Urinary bladder (tissue), 4 donors: Measurements from ENCODE around the gene OLFML3. TPM values are rescaled to one million over a fixed set of nuclear protein-coding genes. Genes with fewer than 3 reads are reported as not detected.
"Not testable (repeated sequence)": the region's sequence is repeated elsewhere in the genome, so short reads cannot be mapped to it uniquely, and the experiment has no call there.

Experiments
- DNase-seq: peaks from one replicate; pipeline ENCODE4 v3.0.0-alpha.2; 2015; ENCODE audit errors: extremely low spot score
- H3K27ac ChIP-seq: one replicate; pipeline ENCODE4 v1.5.1; 2013; ENCODE audit warnings: low read depth, mild to moderate bottlenecking, moderate library complexity
- H3K36me3 ChIP-seq: one replicate; pipeline ENCODE4 v1.6.1; 2013; ENCODE audit warnings: mild to moderate bottlenecking, moderate library complexity; ENCODE audit not compliant: insufficient read depth
- H3K4me1 ChIP-seq: one replicate; pipeline ENCODE4 v1.6.1; 2013; ENCODE audit warnings: mild to moderate bottlenecking, moderate library complexity; ENCODE audit not compliant: insufficient read depth
- H3K4me3 ChIP-seq: one replicate; pipeline ENCODE4 v1.5.1; 2013; ENCODE audit warnings: low read depth, low read length
- WGBS: extraction: QIAGEN DNeasy Blood & Tissue Kit; methylation state at CpG from one replicate; pipeline ENCODE4 v1.1.7; 2013; 5-methylcytosine and 5-hydroxymethylcytosine counted together
- polyA plus RNA-seq: library from polyadenylated mRNA; stranded (reverse); fragments of 200-250 nt; gene quantifications from one replicate; pipeline ENCODE4 v1.2.3, GENCODE V29; 2013
- total RNA-seq: library from RNA; depleted of rRNA; stranded (reverse); fragments of >200 nt; gene quantifications from one replicate; pipeline ENCODE4 v1.2.3, GENCODE V29; 2014
- donor health status: healthy with polysubstance abuse.
- donor health status: healthy.

Gene OLFML3
- total and polyA plus RNA-seq, 2 donors = 144 to 206 TPM

GRCh38 chr1:114010433-114011184 is 31.3 kb downstream of the OLFML3 start:
- no peak overlapping the region for H3K27ac ChIP-seq
- no peak for DNase-seq
- H3K4me3 ChIP-seq = no peak overlapping the region
- no peaks in the 10 kb centered on the region for H3K4me1 ChIP-seq
- WGBS = 61% methylated on average over 9 of the region's 9 CpGs
- H3K36me3 ChIP-seq = no peaks in the 10 kb centered on the region

GRCh38 chr1:114011796-114012195 is 32.5 kb downstream of the OLFML3 start:
- H3K36me3 ChIP-seq = no peaks in the 10 kb centered on the region
- no peak overlapping the region for H3K4me3 ChIP-seq
- no peak overlapping the region for H3K27ac ChIP-seq
- DNase-seq = no peak
- no peaks in the 10 kb centered on the region for H3K4me1 ChIP-seq

GRCh38 chr1:114015075-114015474 is 35.8 kb downstream of the OLFML3 start:
- no peaks in the 10 kb centered on the region for H3K4me1 ChIP-seq
- 67% methylated on average over 2 of the region's 2 CpGs for WGBS

GRCh38 chr1:114019724-114020123 is 40.5 kb downstream of the OLFML3 start:
- DNase-seq, H3K4me3 ChIP-seq, H3K4me1 ChIP-seq, H3K27ac ChIP-seq, H3K36me3 ChIP-seq: not testable (repeated sequence)
- WGBS = 92% methylated on average over 3 of the region's 3 CpGs

More at GRCh38 chr1:114015075-114015474, 35.8 kb downstream of the OLFML3 start:
- Histone ChIP-seq H3K4me3 (no peak overlapping the region), H3K36me3 (no peaks in the 10 kb centered on the region), H3K27ac (no peak overlapping the region)
- no peak for DNase-seq

GRCh38 chr1:114021665-114022099 is 42.4 kb downstream of the OLFML3 start:
- no peak overlapping the region for H3K27ac ChIP-seq
- 37% methylated on average over 4 of the region's 4 CpGs for WGBS
- H3K4me1 ChIP-seq = no peaks in the 10 kb centered on the region
- H3K4me3 ChIP-seq = no peak overlapping the region
- H3K36me3 ChIP-seq = no peaks in the 10 kb centered on the region
- DNase-seq = no peak

- Histone ChIP-seq H3K4me1 (no peaks in the 10 kb centered on the region), H3K4me3 (no peak overlapping the region), H3K27ac (no peak overlapping the region), H3K36me3 (no peaks in the 10 kb centered on the region)
- DNase-seq = no peak
- WGBS = 97% methylated on average over 2 of the region's 2 CpGs
These were observed 43.6 kb downstream of the OLFML3 start for GRCh38 chr1:114022877-114023276.

- DNase-seq = no peak
- H3K4me3 ChIP-seq = no peak overlapping the region
- WGBS = 83% methylated on average over 6 of the region's 6 CpGs
These were observed 44.1 kb downstream of the OLFML3 start for GRCh38 chr1:114023377-114023776.

GRCh38 chr1:114024049-114024448 is 44.8 kb downstream of the OLFML3 start:
- H3K4me3 ChIP-seq = no peak overlapping the region
- DNase-seq = no peak

More at GRCh38 chr1:114023377-114023776, 44.1 kb downstream of the OLFML3 start:
- Histone ChIP-seq H3K36me3 (no peaks in the 10 kb centered on the region), H3K27ac (no peak overlapping the region), H3K4me1 (no peaks in the 10 kb centered on the region)

GRCh38 chr1:114025609-114026401 is 46.5 kb downstream of the OLFML3 start:
- WGBS = 90% methylated on average over 5 of the region's 5 CpGs

More at GRCh38 chr1:114024049-114024448, 44.8 kb downstream of the OLFML3 start:
- Histone ChIP-seq H3K4me1 (no peaks in the 10 kb centered on the region), H3K27ac (no peak overlapping the region), H3K36me3 (no peaks in the 10 kb centered on the region)
- 44% methylated on average over 6 of the region's 6 CpGs for WGBS

GRCh38 chr1:114026797-114027196 is 47.5 kb downstream of the OLFML3 start:
- 69% methylated on average over 6 of the region's 6 CpGs for WGBS
- Histone ChIP-seq H3K36me3 (no peaks in the 10 kb centered on the region), H3K27ac (no peak overlapping the region)

More at GRCh38 chr1:114025609-114026401, 46.5 kb downstream of the OLFML3 start:
- no peak for DNase-seq
- Histone ChIP-seq H3K27ac (no peak overlapping the region), H3K4me3 (no peak overlapping the region), H3K4me1 (no peaks in the 10 kb centered on the region), H3K36me3 (no peaks in the 10 kb centered on the region)

More at GRCh38 chr1:114026797-114027196, 47.5 kb downstream of the OLFML3 start:
- DNase-seq = no peak
- H3K4me3 ChIP-seq = no peak overlapping the region
- no peaks in the 10 kb centered on the region for H3K4me1 ChIP-seq

Other genes with a start within 250 kb of the OLFML3 start
- 27.2 TPM for gene PHTF1, start 220.0 kb upstream of the OLFML3 start, total RNA-seq
- 8.3 TPM for gene PHTF1, start 220.0 kb upstream of the OLFML3 start, polyA plus RNA-seq
- 34.2 TPM for gene RSBN1, start 167.0 kb upstream of the OLFML3 start, total RNA-seq
- gene RSBN1, start 167.0 kb upstream of the OLFML3 start, polyA plus RNA-seq = 9.6 TPM
- gene PTPN22, start 107.8 kb upstream of the OLFML3 start, total RNA-seq = 2.3 TPM
- gene PTPN22, start 107.8 kb upstream of the OLFML3 start, polyA plus RNA-seq = 1.2 TPM
- 0.90 TPM for gene BCL2L15, start 91.9 kb upstream of the OLFML3 start, total RNA-seq
- 0.25 TPM for gene BCL2L15, start 91.9 kb upstream of the OLFML3 start, polyA plus RNA-seq
- 35.3 TPM for gene AP4B1, start 74.7 kb upstream of the OLFML3 start, total RNA-seq
- 9.2 TPM for gene AP4B1, start 74.7 kb upstream of the OLFML3 start, polyA plus RNA-seq
- gene DCLRE1B, start 74.1 kb upstream of the OLFML3 start, total RNA-seq = 5.0 TPM
- 5.1 TPM for gene DCLRE1B, start 74.1 kb upstream of the OLFML3 start, polyA plus RNA-seq
- 41.7 TPM for gene HIPK1, start 50.1 kb upstream of the OLFML3 start, total RNA-seq
- gene HIPK1, start 50.1 kb upstream of the OLFML3 start, polyA plus RNA-seq = 23.5 TPM
- gene SYT6, start 174.4 kb downstream of the OLFML3 start, total RNA-seq = 0.37 TPM
- 0.14 TPM for gene SYT6, start 174.4 kb downstream of the OLFML3 start, polyA plus RNA-seq